Measurements from ENCODE around the gene TNIP2.

The TNIP2 gene

DNA sequence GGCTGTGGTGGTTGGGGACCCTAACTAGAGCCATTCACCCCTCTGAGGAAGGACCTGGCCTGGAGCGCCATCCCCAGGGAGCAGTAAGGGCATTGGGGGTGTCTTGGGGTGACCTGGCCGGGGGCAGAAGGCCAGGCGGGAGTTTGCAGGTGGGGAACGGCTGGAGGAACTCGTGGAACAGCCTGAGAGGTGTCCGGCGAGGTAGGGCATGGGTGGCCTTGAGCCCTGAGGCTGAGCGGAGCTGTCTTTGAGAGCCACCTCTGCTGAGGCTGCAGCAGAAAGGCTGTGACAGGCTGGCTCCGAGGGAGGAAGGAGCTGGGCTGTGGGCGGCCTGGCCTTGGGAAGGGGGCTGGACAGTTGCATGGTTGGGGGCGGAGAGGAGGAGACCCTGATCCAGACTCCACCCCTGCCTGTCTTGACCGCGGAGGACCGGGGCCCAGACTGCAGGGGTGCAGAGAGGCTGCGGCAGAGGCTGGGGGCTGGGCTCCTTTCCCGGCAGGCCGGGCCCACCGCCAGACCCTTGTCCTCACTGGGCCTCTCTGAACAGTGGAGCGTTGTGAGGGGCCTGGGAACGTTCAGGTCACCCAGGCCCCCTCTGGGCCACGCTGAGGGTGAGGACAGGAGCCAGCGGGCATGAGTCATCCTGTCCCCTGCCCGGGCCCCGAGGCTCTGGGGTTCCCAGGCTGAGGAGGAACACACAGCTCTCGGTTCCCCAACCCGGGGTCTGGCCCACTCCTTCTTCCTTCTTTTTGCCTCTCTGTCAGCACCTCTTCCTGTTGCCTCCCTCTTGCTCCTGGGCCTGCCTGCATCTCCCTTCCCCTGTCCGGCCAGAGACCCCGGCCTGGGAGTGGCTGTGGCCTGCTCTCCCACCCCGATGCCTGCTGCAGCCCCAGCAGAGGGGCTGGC is 44.8 kb upstream of the TNIP2 start (continued):
- TF ChIP-seq IKZF3 (tag by site-specific recombination; IDR thresholded peaks at IDR 0.05) (no peak), ZNF768 (tag by site-specific recombination; IDR thresholded peaks at IDR 0.05) (no peak), ZBTB7A (tag by site-specific recombination; IDR thresholded peaks at IDR 0.05; ENCODE audit: low read depth) (no peak), SCRT1 (tag by site-specific recombination; IDR thresholded peaks at IDR 0.05; ENCODE audit: borderline replicate concordance) (no peak), PRDM1 (tag by site-specific recombination; IDR thresholded peaks at IDR 0.05) (no peak), ZNF404 (tag by site-specific recombination; IDR thresholded peaks at IDR 0.05) (no peak), MZF1 (tag by site-specific recombination; IDR thresholded peaks at IDR 0.05; ENCODE audit: borderline replicate concordance) (no peak), GLIS2 (tag by site-specific recombination; IDR thresholded peaks at IDR 0.05) (peak; percentile 25; the same call in 1 of the 2 replicates), ZSCAN18 (tag by site-specific recombination; IDR thresholded peaks at IDR 0.05) (no peak), OVOL3 (tag by site-specific recombination; IDR thresholded peaks at IDR 0.05) (no peak), ZNF114 (tag by site-specific recombination; IDR thresholded peaks at IDR 0.05) (no peak), ZBTB6 (tag by site-specific recombination; IDR thresholded peaks at IDR 0.05) (no peak), ZNF843 (tag by site-specific recombination; IDR thresholded peaks at IDR 0.05) (no peak), ZFP69B (tag by site-specific recombination; IDR thresholded peaks at IDR 0.05) (peak; percentile 82), ZFP41 (tag by site-specific recombination; IDR thresholded peaks at IDR 0.05; ENCODE audit: borderline replicate concordance) (no peak), ZNF501 (tag by site-specific recombination; IDR thresholded peaks at IDR 0.05) (no peak), ZNF785 (tag by site-specific recombination; IDR thresholded peaks at IDR 0.05) (no peak), ZNF157 (tag by site-specific recombination; IDR thresholded peaks at IDR 0.05) (no peak), ZNF473 (tag by site-specific recombination; IDR thresholded peaks at IDR 0.05) (no peak), ZNF707 (tag by site-specific recombination; IDR thresholded peaks at IDR 0.05) (no peak), ZBTB17 (tag by site-specific recombination; IDR thresholded peaks at IDR 0.05) (no peak), ZNF571 (tag by site-specific recombination; IDR thresholded peaks at IDR 0.05) (no peak), GLI4 (tag by site-specific recombination; IDR thresholded peaks at IDR 0.05) (no peak)
- TF ChIP-seq, protein P1, sequence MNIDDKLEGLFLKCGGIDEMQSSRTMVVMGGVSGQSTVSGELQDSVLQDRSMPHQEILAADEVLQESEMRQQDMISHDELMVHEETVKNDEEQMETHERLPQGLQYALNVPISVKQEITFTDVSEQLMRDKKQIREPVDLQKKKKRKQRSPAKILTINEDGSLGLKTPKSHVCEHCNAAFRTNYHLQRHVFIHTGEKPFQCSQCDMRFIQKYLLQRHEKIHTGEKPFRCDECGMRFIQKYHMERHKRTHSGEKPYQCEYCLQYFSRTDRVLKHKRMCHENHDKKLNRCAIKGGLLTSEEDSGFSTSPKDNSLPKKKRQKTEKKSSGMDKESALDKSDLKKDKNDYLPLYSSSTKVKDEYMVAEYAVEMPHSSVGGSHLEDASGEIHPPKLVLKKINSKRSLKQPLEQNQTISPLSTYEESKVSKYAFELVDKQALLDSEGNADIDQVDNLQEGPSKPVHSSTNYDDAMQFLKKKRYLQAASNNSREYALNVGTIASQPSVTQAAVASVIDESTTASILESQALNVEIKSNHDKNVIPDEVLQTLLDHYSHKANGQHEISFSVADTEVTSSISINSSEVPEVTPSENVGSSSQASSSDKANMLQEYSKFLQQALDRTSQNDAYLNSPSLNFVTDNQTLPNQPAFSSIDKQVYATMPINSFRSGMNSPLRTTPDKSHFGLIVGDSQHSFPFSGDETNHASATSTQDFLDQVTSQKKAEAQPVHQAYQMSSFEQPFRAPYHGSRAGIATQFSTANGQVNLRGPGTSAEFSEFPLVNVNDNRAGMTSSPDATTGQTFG (tag by site-specific recombination; IDR thresholded peaks at IDR 0.05; ENCODE audit: borderline replicate concordance) = no peak
